ENCODE results near the gene DENND2D. TPM values are rescaled to one million over a fixed set of nuclear protein-coding genes. Genes with fewer than 3 reads are reported as not detected.

The DENND2D gene
- total and polyA plus RNA-seq, 9 of the 15 experiments (the other 6 are each of a cell fraction or from before 2014, with no cell fraction given), result 0.08 to 0.44 (median 0.13) TPM; not detected in 6

- TF ChIP-seq, protein P1, sequence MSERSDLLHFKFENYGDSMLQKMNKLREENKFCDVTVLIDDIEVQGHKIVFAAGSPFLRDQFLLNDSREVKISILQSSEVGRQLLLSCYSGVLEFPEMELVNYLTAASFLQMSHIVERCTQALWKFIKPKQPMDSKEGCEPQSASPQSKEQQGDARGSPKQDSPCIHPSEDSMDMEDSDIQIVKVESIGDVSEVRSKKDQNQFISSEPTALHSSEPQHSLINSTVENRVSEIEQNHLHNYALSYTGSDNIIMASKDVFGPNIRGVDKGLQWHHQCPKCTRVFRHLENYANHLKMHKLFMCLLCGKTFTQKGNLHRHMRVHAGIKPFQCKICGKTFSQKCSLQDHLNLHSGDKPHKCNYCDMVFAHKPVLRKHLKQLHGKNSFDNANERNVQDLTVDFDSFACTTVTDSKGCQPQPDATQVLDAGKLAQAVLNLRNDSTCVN (CRISPR knock-in tag; IDR thresholded peaks at IDR 0.05), result peak; percentile 78; the same call in 1 of the 2 replicates
- TF ChIP-seq, protein P2, sequence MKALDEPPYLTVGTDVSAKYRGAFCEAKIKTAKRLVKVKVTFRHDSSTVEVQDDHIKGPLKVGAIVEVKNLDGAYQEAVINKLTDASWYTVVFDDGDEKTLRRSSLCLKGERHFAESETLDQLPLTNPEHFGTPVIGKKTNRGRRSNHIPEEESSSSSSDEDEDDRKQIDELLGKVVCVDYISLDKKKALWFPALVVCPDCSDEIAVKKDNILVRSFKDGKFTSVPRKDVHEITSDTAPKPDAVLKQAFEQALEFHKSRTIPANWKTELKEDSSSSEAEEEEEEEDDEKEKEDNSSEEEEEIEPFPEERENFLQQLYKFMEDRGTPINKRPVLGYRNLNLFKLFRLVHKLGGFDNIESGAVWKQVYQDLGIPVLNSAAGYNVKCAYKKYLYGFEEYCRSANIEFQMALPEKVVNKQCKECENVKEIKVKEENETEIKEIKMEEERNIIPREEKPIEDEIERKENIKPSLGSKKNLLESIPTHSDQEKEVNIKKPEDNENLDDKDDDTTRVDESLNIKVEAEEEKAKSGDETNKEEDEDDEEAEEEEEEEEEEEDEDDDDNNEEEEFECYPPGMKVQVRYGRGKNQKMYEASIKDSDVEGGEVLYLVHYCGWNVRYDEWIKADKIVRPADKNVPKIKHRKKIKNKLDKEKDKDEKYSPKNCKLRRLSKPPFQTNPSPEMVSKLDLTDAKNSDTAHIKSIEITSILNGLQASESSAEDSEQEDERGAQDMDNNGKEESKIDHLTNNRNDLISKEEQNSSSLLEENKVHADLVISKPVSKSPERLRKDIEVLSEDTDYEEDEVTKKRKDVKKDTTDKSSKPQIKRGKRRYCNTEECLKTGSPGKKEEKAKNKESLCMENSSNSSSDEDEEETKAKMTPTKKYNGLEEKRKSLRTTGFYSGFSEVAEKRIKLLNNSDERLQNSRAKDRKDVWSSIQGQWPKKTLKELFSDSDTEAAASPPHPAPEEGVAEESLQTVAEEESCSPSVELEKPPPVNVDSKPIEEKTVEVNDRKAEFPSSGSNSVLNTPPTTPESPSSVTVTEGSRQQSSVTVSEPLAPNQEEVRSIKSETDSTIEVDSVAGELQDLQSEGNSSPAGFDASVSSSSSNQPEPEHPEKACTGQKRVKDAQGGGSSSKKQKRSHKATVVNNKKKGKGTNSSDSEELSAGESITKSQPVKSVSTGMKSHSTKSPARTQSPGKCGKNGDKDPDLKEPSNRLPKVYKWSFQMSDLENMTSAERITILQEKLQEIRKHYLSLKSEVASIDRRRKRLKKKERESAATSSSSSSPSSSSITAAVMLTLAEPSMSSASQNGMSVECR (CRISPR knock-in tag; IDR thresholded peaks at IDR 0.05), result no peak
- TF ChIP-seq THRA (IDR thresholded peaks at IDR 0.05) (no peak), ZMIZ1 (IDR thresholded peaks at IDR 0.05; ENCODE audit: low read depth in 2 of 2, low read length in 2 of 2) (peak in 1 of 2 experiments; percentile 94; a peak in 2 of 4 replicates), CREBBP (IDR thresholded peaks at IDR 0.05; ENCODE audit: low read depth, low read length) (peak; percentile 11), NR2C2 (CRISPR knock-in tag; IDR thresholded peaks at IDR 0.05) (no peak), NR2C2 (tag; IDR thresholded peaks at IDR 0.05) (peak; percentile 15; the same call in 1 of the 2 replicates), EHMT2 (IDR thresholded peaks at IDR 0.05) (no peak), TCFL5 (CRISPR knock-in tag; conservative IDR thresholded peaks at IDR 0.05) (peak; percentile 83; the same call in 1 of the 2 replicates), ZBTB33 (CRISPR knock-in tag; IDR thresholded peaks at IDR 0.05) (no peak), PTTG1 (tag; IDR thresholded peaks at IDR 0.05; ENCODE audit: low read depth) (no peak), SMAD4 (CRISPR knock-in tag; conservative IDR thresholded peaks at IDR 0.05) (peak; percentile 79)
- TF ChIP-seq, protein P3, sequence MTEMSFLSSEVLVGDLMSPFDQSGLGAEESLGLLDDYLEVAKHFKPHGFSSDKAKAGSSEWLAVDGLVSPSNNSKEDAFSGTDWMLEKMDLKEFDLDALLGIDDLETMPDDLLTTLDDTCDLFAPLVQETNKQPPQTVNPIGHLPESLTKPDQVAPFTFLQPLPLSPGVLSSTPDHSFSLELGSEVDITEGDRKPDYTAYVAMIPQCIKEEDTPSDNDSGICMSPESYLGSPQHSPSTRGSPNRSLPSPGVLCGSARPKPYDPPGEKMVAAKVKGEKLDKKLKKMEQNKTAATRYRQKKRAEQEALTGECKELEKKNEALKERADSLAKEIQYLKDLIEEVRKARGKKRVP (CRISPR knock-in tag; IDR thresholded peaks at IDR 0.05), result peak; percentile 86
These were observed 38.5 kb downstream of the DENND2D start (continued) for GRCh38 chr1:111161843-111162487.

Data from K562 (cell line).